Measurements from ENCODE around the gene NT5M. TPM values are rescaled to one million over a fixed set of nuclear protein-coding genes. Genes with fewer than 3 reads are reported as not detected.

The NT5M gene
- total RNA-seq, 1 experiment from 2014 or later: 10.2 TPM

- Histone ChIP-seq H4K20me1 (ENCODE audit: insufficient read depth) (no peaks in the 10 kb centered on the region), H3K4me3 (replicated peaks in 1 of 2; ENCODE audit: low read depth in 1 of 2, low read length in 2 of 2) (no peak overlapping the region), H3K36me3 (ENCODE audit: control insufficient read depth in 1 of 2, insufficient read depth in 2 of 2, low read length in 2 of 2) (no peaks in the 10 kb centered on the region), H3K27ac (ENCODE audit: low read depth, low read length) (no peak overlapping the region), H3K79me2 (ENCODE audit: insufficient read depth, low read length) (no peaks in the 10 kb centered on the region), H3K9me3 (ENCODE audit: control insufficient read depth in 1 of 2, insufficient read depth in 1 of 2, low read depth in 1 of 2, low read length in 2 of 2) (no peaks in the 10 kb centered on the region), H3K4me2 (ENCODE audit: low read length) (no peak overlapping the region), H3K9ac (ENCODE audit: low read length) (no peak overlapping the region), H2AFZ (ENCODE audit: low read depth, low read length, poor library complexity, severe bottlenecking) (no peak overlapping the region), H3K4me1 (ENCODE audit: control insufficient read depth in 1 of 2, insufficient read depth in 2 of 2, low read length in 2 of 2) (peaks cover 0 to 10% of the 10 kb centered on the region in 2 experiments; a peak in 2 of 4 replicates), H3K27me3 (ENCODE audit: insufficient read depth, low read length) (no peaks in the 10 kb centered on the region), H3K9me2 (ENCODE audit: insufficient read depth) (no peaks in the 10 kb centered on the region)
- BruUV-seq (replicated peaks): no TSS peak
- TF ChIP-seq EGR1 (IDR thresholded peaks at IDR 0.05; ENCODE audit: low read depth) (no peak), EZH2 (IDR thresholded peaks at IDR 0.05) (no peak), CBX3 (IDR thresholded peaks at IDR 0.05; ENCODE audit: low read depth) (no peak), FOSL1 (IDR thresholded peaks at IDR 0.05; ENCODE audit: low read depth) (no peak), POLR2A (IDR thresholded peaks at IDR 0.05; ENCODE audit: borderline replicate concordance, extremely low read depth, insufficient read depth, insufficient read length) (no peak), REST (IDR thresholded peaks at IDR 0.05; ENCODE audit: low read depth) (no peak), SP1 (IDR thresholded peaks at IDR 0.05; ENCODE audit: low read depth) (no peak), CTCF (IDR thresholded peaks at IDR 0.05 in 2 of 3, conservative IDR thresholded peaks at IDR 0.05 in 1 of 3; ENCODE audit: borderline replicate concordance in 1 of 3, insufficient read depth in 1 of 3, low read depth in 2 of 3, low read length in 2 of 3) (no peak), YY1 (IDR thresholded peaks at IDR 0.05; ENCODE audit: extremely low read depth, insufficient replicate concordance, low read depth, low read length) (no peak), POLR2AphosphoS5 (IDR thresholded peaks at IDR 0.05; ENCODE audit: low read depth, low read length) (no peak), ATF3 (IDR thresholded peaks at IDR 0.05) (no peak), RAD21 (IDR thresholded peaks at IDR 0.05; ENCODE audit: low read depth) (no peak), SRF (IDR thresholded peaks at IDR 0.05; ENCODE audit: low read depth) (no peak), ZNF274 (IDR thresholded peaks at IDR 0.05; ENCODE audit: low read depth, low read length) (no peak), ZFX (IDR thresholded peaks at IDR 0.05) (no peak), ZBTB33 (IDR thresholded peaks at IDR 0.05; ENCODE audit: extremely low read depth, insufficient replicate concordance, low read length) (no peak), SIN3A (IDR thresholded peaks at IDR 0.05; ENCODE audit: low read depth) (no peak), TCF7L2 (IDR thresholded peaks at IDR 0.05; ENCODE audit: borderline replicate concordance, extremely low read depth, insufficient read depth, insufficient read length) (no peak)
- ChIA-PET RAD21 (ENCODE audit: low non-redundant PET in 1 of 2, low total read pairs in 2 of 2, uncharacterized antibody in 2 of 2, unreplicated experiment in 2 of 2) (no interaction called here), CTCF (no interaction called here), POLR2A (no interaction called here)
- no peak for DNase-seq (ENCODE audit: low read depth, low spot score)
- ATAC-seq: no peak
- intact Hi-C loops (cut with micrococcal nuclease): no loop called here
Measured at GRCh38 chr17:17346428-17347233, 43.5 kb downstream of the NT5M start.
